Nephron progenitor cell (in vitro differentiated cells): ENCODE results near the gene ZP1.

Experiments used
- DNase-seq: peaks from one replicate; pipeline ENCODE4 v3.0.0; 2021
- H3K27ac Mint-ChIP-seq: 2 replicates; pipeline ENCODE4 v1.8.0; 2021; ENCODE audit warnings: mild to moderate bottlenecking, moderate library complexity, mixed read lengths
- H3K27me3 Mint-ChIP-seq: 2 replicates; pipeline ENCODE4 v1.8.0; 2021; ENCODE audit warnings: mild to moderate bottlenecking, low read depth, mixed read lengths; ENCODE audit not compliant: poor library complexity
- H3K36me3 Mint-ChIP-seq: 2 replicates; pipeline ENCODE4 v1.8.0; 2021; ENCODE audit warnings: low read depth, mixed read lengths
- H3K4me1 Mint-ChIP-seq: 2 replicates; pipeline ENCODE4 v1.8.0; 2021; ENCODE audit warnings: mixed read lengths
- H3K4me3 Mint-ChIP-seq: 2 replicates; pipeline ENCODE4 v1.8.0; 2021; ENCODE audit warnings: mild to moderate bottlenecking, moderate library complexity, mixed read lengths
- H3K9me3 Mint-ChIP-seq: 2 replicates; pipeline ENCODE4 v1.8.0; 2021; ENCODE audit warnings: mild to moderate bottlenecking, moderate library complexity, mixed read lengths
- CTCF ChIP-seq: fragments of 200-600 bp; sonication (generic); IDR thresholded peaks from 2 replicates; pipeline ENCODE4 v1.5.0; 2021; ENCODE audit warnings: antibody characterized with exemption

The ZP1 gene

GRCh38 chr11:60847896-60848295 lies 19.4 kb upstream of the ZP1 start:
- TF ChIP-seq CTCF = no peak
- H3K9me3 Mint-ChIP-seq = no peaks in the 10 kb centered on the region
- DNase-seq = no peak

GRCh38 chr11:60848714-60849151 lies 18.6 kb upstream of the ZP1 start:
- H3K4me1 Mint-ChIP-seq = peaks cover 33% of the 10 kb centered on the region
- H3K9me3 Mint-ChIP-seq = no peaks in the 10 kb centered on the region
- peaks cover 3% of the 10 kb centered on the region for H3K27me3 Mint-ChIP-seq
- H3K4me3 Mint-ChIP-seq = no peak overlapping the region
- peaks cover 17% of the 10 kb centered on the region for H3K36me3 Mint-ChIP-seq
- no peak for DNase-seq
- H3K27ac Mint-ChIP-seq = peak overlapping the region; percentile 66
- TF ChIP-seq CTCF = no peak

More at GRCh38 chr11:60847896-60848295, 19.4 kb upstream of the ZP1 start:
- H3K4me3 Mint-ChIP-seq = no peak overlapping the region
- peaks cover 3% of the 10 kb centered on the region for H3K27me3 Mint-ChIP-seq
- H3K36me3 Mint-ChIP-seq = peaks cover 17% of the 10 kb centered on the region
- H3K27ac Mint-ChIP-seq = no peak overlapping the region
- H3K4me1 Mint-ChIP-seq = peaks cover 42% of the 10 kb centered on the region

- H3K4me3 Mint-ChIP-seq = no peak overlapping the region
- H3K9me3 Mint-ChIP-seq = no peaks in the 10 kb centered on the region
- no peak overlapping the region for H3K27ac Mint-ChIP-seq
- peaks cover 17% of the 10 kb centered on the region for H3K36me3 Mint-ChIP-seq
- peaks cover 3% of the 10 kb centered on the region for H3K27me3 Mint-ChIP-seq
- no peak for TF ChIP-seq CTCF
- H3K4me1 Mint-ChIP-seq = peaks cover 32% of the 10 kb centered on the region
- no peak for DNase-seq
Measured at GRCh38 chr11:60849641-60850520, 17.5 kb upstream of the ZP1 start.

- no peak for TF ChIP-seq CTCF
- Mint-ChIP-seq H3K4me3 (no peak overlapping the region), H3K27ac (no peak overlapping the region), H3K9me3 (no peaks in the 10 kb centered on the region), H3K4me1 (peaks cover 41% of the 10 kb centered on the region), H3K36me3 (peaks cover 17% of the 10 kb centered on the region), H3K27me3 (peaks cover 3% of the 10 kb centered on the region)
- DNase-seq = no peak
Measured at GRCh38 chr11:60851327-60852104, 15.8 kb upstream of the ZP1 start.

DNA sequence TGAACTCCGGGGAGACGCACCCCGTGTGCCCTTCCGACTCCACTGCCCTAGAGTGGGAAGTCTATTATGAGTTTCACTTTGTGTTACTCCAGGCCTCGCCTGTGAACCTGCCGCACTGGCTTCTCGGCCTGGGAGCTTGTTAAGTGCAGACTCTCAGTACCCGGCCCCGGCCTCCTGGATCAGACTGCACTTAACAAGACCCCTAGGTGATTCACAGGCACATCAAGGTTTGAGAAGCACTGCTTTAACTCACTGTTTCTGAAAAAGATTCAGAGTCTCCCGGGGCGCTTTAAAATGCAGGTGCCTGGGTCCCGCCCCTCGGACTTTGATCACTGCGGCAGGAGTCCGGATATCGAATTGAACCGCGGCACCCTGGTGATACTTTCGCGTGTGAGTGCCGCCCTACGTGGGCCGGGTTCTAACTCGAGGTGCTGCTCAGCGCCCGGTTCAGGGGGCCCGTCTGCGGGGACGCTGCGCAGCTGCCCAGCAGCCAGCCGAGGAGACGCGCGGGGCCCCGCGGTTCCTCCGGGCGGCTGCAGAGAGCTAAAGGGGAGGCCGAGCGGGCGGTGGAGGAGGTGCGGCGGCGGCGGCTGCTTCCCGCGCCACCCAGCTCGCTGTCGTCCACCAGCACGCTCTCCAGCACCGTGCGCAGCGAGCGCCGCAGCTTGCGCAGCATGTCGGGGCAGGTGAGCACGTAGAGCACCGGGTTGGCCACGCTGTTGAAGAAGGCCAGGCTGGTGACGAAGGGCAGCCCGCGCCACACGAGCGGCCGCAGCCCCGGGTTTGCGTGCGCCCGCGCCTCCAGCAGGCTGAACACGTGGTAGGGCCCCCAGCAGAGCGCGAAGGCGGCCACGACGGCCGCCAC lies 15.0 kb upstream of the ZP1 start:
- Mint-ChIP-seq H3K27me3 (peaks cover 3% of the 10 kb centered on the region), H3K27ac (no peak overlapping the region), H3K4me3 (no peak overlapping the region), H3K36me3 (peaks cover 13% of the 10 kb centered on the region), H3K4me1 (peaks cover 42% of the 10 kb centered on the region), H3K9me3 (no peaks in the 10 kb centered on the region)
- TF ChIP-seq CTCF = no peak
- no peak for DNase-seq
